Epithelial cell of proximal tubule (primary cell): ENCODE data around the gene TTLL7. TPM values are rescaled to one million over a fixed set of nuclear protein-coding genes. Genes with fewer than 3 reads are reported as not detected.

Source experiments
- DNase-seq: peaks from one replicate; pipeline ENCODE4 v3.0.0-alpha.2; 2011; ENCODE audit warnings: low read depth
- H3K4me3 ChIP-seq: 2 replicates; pipeline ENCODE4 v1.5.1; 2011; ENCODE audit warnings: low read depth, mild to moderate bottlenecking, low read length
- total RNA-seq: library from RNA; depleted of rRNA; stranded (reverse); fragments of >200 nt; gene quantifications from 2 replicates; pipeline ENCODE4 v1.2.3, GENCODE V29; 2015
- TF ChIP-seq, protein P1 (sequence below): conservative IDR thresholded peaks from 2 replicates; pipeline ENCODE4 v1.5.1; 2012; ENCODE audit warnings: low read depth, mild to moderate bottlenecking, low read length

The TTLL7 gene
- total RNA-seq, 1 donor from 2014 or later: 5.3 TPM

DNA sequence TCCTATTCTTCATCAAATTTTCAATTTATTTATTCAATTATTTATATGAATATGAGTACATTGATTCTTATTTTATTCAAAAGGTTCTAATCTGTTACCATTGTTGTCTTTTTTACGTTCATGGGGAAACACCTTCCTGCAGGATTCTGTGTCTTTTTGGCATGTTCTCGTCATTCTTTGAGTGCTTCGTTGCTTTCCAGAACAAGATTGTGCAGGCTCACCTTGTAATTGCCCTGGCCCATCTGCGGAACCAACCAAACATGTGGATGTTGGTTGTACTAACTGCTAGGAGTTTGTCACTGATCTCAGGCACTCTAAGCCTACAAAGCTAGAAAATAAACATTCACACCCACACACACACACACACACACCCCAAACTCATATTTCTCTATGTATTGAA, 182.1 kb downstream of the TTLL7 start:
- no peak overlapping the region for H3K4me3 ChIP-seq
- no peak for DNase-seq
- TF ChIP-seq, protein P1, sequence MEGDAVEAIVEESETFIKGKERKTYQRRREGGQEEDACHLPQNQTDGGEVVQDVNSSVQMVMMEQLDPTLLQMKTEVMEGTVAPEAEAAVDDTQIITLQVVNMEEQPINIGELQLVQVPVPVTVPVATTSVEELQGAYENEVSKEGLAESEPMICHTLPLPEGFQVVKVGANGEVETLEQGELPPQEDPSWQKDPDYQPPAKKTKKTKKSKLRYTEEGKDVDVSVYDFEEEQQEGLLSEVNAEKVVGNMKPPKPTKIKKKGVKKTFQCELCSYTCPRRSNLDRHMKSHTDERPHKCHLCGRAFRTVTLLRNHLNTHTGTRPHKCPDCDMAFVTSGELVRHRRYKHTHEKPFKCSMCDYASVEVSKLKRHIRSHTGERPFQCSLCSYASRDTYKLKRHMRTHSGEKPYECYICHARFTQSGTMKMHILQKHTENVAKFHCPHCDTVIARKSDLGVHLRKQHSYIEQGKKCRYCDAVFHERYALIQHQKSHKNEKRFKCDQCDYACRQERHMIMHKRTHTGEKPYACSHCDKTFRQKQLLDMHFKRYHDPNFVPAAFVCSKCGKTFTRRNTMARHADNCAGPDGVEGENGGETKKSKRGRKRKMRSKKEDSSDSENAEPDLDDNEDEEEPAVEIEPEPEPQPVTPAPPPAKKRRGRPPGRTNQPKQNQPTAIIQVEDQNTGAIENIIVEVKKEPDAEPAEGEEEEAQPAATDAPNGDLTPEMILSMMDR: no peak

DNA sequence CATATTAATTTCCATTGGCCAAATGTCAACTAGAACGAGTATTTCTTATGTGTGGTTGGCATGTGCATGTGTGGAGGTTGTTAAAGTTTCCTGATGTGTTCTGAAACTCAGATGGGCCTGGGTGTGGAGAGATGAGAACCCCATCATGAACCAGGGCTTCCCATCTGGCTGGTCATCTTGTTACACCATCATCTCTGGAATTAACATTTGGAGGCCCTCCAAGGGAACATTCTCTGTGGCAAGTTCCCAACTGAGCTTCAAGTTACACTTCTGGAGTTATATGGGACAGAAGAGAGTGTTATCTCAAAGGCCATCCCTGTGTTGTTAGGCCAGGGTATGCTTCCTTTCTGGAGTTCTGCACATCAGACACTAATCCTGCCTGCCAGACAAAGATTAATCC, 183.6 kb downstream of the TTLL7 start:
- no peak for DNase-seq
- TF ChIP-seq, protein P1: no peak
- H3K4me3 ChIP-seq: no peak overlapping the region

Other genes starting within 250 kb of the TTLL7 start
- 9.5 and 10.1 TPM in 2 replicates for gene PRKACB, start 145.1 kb upstream of the TTLL7 start, total RNA-seq